Right renal pelvis (tissue), 4 donors: ENCODE results near the gene UGGT1. TPM values are rescaled to one million over a fixed set of nuclear protein-coding genes. Genes with fewer than 3 reads are reported as not detected.

Experiments
- DNase-seq, 4 donors: peaks; one replicate each; pipeline ENCODE4 v3.0.0-alpha.2; 2013; ENCODE audit warnings: low read depth in 4 of 4, low spot score in 3 of 4, missing footprints in 1 of 4
- polyA plus RNA-seq, 4 donors: library from polyadenylated mRNA; unstranded; fragments of 120-200 nt; gene quantifications; one replicate each; pipeline ENCODE4 v1.2.1, GENCODE V29; 2013; ENCODE audit not compliant: insufficient read length in 4 of 4

The UGGT1 gene, protein sequence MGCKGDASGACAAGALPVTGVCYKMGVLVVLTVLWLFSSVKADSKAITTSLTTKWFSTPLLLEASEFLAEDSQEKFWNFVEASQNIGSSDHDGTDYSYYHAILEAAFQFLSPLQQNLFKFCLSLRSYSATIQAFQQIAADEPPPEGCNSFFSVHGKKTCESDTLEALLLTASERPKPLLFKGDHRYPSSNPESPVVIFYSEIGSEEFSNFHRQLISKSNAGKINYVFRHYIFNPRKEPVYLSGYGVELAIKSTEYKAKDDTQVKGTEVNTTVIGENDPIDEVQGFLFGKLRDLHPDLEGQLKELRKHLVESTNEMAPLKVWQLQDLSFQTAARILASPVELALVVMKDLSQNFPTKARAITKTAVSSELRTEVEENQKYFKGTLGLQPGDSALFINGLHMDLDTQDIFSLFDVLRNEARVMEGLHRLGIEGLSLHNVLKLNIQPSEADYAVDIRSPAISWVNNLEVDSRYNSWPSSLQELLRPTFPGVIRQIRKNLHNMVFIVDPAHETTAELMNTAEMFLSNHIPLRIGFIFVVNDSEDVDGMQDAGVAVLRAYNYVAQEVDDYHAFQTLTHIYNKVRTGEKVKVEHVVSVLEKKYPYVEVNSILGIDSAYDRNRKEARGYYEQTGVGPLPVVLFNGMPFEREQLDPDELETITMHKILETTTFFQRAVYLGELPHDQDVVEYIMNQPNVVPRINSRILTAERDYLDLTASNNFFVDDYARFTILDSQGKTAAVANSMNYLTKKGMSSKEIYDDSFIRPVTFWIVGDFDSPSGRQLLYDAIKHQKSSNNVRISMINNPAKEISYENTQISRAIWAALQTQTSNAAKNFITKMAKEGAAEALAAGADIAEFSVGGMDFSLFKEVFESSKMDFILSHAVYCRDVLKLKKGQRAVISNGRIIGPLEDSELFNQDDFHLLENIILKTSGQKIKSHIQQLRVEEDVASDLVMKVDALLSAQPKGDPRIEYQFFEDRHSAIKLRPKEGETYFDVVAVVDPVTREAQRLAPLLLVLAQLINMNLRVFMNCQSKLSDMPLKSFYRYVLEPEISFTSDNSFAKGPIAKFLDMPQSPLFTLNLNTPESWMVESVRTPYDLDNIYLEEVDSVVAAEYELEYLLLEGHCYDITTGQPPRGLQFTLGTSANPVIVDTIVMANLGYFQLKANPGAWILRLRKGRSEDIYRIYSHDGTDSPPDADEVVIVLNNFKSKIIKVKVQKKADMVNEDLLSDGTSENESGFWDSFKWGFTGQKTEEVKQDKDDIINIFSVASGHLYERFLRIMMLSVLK (N-terminal part only)
- 10 to 100 TPM; 35.3 to 39.0 (median 36.5) TPM for polyA plus RNA-seq

DNA sequence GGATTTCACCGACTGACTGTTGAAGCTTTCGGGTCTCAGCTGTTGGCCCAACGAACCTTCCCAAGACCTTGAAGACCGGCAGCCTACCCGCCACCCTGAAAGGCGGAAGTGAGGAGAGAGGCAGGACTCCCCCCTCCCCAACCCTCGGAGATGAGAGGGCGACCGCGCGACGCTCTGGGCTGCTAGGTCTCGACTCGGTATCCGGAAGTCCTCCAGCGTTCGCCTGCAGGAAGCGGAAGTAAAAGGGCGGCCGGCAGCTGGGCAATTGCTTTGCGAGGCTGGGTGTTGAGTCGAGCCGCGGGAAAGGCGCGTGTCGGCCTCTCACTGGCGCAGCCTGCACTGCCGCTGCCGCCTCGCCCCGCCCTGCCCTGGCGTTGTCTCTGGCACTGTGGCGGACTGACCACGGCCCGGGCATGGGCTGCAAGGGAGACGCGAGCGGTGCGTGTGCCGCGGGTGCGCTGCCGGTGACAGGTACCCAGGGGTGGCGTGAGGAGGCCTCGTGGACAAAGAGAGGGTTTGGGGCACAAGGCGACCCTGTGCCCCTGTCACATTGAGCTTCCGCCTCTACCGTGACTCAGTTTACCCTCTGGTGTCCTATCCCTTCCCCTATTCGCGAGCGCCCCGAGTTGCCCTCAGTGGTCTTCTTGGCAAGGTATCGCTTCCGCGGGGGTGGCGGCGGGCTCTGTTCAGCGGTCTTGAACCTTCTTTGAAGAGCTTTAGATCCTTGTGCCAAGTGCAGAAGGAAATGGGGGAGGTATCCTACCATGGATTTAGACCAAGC lies at the start of gene UGGT1:
UGGT1 (plus strand) TSS at position 256 of the 781 bp plus-strand sequence; CDS start at position 414, 158 bp downstream.
- peak; percentile 91 to 95 (median 92) for DNase-seq

DNA sequence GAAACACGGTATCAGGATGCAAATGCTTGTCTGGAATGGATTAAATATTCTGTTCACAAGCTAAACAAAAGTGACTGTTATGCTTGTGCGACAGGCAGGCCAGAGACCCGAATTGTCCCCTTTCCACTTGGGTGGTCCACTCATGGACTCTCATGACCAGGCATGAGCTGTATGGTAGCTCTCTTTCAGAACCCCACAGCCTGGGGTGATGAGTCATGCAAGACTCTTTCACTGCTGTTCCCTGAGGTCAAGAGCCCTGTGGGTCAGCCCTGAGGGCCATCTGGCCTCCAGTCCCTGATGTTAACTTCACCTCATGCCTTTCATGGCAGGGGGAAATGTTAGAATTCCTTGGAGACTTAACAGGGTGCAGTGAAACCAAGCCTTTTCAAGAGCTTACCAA lies 49.4 kb upstream of the UGGT1 start:
- DNase-seq: no peak

DNA sequence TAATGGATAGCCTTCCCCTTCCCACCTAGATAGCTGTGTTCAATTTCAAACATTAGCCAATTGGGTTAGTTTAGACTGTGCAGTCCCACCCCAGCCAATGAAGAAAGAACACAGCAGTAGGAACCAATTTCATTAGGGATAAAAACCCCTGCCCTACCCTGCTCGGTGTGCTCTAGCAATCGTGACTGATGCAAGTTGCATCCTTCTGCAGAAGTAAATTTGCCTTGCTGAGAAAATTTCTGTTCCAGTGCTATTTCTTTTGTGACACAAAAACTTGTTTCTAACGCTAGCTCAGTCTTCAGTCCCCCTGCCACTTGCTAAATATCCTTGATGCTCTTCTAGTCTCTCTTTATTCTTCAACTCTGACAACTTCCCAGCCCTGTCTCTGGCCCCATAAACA lies 48.0 kb upstream of the UGGT1 start:
- DNase-seq: no peak

DNA sequence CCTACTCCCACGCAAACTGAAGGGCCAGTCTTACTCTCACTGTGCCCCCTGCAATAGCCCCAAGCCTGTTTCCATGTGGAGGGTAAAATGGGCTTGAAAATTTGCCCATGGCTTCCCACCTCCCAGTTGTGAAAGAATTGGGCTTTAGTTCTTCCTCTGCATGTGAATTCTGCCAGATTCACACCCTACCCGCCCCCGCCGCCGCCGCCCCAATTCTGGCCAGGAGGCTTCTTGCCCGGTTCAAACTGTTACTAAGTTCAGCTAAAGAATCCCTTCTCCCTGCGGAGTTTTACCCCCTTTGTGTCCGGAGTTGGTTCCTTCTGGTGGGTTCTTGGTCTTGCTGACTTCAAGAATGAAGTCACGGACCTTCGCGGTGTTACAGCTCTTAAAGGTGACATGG lies 37.7 kb upstream of the UGGT1 start:
- DNase-seq: no peak

DNA sequence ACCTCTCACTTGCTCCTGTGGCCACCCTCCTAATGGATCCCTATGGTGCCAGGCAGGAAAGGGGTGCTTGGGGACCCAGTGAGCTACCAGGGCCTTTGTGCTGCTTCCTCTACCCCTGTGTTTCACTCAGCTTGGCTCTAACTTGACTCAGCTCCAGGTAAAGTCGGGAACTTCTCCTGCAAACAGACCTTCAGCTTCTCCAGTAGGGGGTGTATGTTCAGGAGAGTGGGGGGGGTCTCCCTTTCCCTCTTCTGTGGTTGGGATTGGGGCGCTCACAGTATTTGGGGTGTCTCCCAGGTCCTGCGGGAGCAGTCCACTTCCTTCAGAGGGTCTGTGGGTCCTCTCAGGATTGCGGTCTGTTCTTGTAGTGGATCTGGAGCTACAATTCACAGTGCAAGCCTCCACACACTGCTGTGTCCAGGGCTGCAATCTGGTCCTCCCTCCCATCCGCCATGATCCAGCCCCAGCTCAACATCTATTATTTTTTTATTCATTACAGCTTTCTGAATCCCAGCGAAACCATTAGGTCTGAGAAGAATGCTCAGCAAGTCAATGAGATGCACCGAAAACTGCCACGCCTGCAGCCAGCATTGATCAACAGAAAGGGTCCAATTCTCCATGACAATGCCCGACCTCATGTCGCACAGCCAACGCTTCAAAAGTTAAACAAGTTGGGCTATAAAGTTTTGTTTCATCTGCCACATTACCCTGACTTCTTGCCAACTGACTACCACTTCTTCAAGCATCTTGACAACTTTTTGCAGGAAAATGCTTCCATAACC lies 36.7 kb upstream of the UGGT1 start:
- no peak for DNase-seq

DNA sequence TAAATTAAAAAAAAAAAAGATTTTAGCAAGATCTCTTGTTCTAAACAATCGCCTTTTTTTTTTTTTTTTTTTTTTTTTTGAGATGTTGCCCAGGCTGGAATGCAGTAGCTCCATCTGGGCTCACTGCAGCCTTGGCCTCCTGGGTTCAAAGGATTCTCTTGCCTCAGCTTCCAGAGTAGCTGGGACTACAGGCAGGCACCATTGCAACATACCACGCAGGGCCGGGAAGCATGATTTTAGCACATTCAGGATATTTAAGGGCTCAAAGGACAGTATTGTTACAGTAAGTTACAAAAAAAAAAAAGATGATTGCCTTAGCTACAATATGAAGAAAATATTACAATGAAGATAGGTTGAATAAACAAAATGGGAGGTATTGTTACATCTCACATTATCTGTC lies 33.7 kb upstream of the UGGT1 start:
- DNase-seq: no peak

DNA sequence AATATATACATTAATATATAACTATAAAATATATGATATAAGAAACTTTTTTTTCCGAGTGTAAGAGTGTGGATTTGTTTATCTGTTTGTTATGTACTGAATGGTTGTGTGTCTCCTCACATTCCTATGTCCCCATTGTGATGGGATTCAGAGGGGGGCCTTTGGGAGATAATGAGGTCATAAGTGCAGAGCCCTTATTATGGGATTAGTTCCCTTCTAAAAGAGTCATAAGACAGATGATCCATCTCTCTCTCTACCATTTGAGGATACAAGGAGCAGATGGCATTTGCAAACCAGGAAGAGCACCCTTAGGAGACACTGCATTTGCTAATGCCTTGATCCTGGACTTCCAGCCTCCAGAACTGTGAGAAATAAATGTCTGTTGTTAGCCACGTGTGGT lies 32.9 kb upstream of the UGGT1 start:
- no peak for DNase-seq

DNA sequence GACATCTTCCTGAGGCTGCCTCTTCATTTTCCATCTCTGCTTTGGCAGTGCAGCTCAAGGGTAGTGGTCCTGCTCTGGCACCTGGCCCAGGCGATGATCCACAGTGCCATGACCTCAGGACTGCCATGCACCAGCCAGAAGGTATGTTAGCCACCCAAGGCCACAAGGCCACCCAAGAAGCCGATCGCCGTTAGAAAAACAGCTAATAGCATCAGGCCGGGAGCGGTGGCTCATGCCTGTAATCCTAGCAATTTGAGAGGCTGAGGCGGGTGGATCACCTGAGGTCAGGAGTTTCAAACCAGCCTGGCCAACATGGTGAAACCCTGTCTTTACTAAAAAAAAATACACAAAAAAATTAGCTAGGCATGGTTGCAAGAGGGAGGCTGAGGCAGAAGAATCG lies 28.4 kb upstream of the UGGT1 start:
- DNase-seq: no peak

DNA sequence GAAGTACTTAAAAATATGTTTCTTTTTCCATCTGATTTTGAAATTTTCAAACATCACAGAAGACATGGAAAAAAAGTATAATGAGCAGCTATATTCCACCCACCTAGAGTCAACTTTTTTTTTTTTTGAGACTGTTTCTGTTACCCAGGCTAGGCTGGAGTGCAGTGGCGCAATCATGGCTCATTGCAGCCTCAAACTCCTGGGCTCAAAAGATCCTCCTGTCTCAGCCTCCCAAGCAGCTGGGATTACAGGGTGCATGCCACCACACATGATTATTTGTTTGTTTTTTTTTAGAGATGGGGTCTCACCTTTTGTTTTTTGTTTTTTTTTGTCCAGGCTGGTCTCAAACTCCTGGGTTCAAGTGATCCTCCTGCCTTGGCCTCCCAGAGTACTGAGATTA lies 26.6 kb upstream of the UGGT1 start:
- DNase-seq: no peak

DNA sequence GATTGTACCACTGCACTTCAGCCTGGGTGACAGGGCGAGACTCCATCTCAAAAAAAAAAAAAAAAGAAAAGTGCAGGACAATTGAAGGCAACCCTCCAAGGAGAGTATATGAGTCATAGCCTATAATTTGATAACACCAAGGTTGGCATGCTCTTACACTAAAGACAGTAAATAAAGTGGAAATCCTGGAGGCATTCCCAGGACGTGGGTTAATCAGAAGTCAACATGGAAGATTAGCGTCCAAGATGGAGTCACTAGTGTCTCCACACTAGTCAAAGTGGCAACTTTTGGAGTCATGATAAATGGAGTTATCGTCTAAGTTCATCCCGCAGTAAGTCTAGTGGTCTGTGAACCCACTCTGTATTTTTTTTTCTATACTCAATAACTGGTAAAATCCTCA lies 21.2 kb upstream of the UGGT1 start:
- DNase-seq: no peak

DNA sequence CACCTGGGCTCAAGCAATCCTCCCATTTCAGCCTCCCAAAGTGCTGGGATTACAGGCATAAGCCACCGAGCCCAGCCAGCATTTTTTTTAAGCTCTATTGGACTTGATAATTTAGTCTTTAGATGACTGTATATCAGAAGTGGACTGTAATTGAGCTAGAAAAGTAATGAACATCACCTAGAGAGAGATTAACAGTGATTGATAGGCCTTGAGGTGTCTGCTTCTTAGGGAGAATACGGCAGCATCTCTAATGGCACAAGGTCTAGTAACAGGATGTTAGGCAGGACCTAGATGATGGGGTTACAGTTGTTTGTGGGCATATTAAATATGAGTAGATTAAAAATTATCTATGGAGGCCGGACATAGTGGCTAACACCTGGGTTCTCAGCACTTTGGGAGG lies 17.7 kb upstream of the UGGT1 start:
- DNase-seq: no peak

DNA sequence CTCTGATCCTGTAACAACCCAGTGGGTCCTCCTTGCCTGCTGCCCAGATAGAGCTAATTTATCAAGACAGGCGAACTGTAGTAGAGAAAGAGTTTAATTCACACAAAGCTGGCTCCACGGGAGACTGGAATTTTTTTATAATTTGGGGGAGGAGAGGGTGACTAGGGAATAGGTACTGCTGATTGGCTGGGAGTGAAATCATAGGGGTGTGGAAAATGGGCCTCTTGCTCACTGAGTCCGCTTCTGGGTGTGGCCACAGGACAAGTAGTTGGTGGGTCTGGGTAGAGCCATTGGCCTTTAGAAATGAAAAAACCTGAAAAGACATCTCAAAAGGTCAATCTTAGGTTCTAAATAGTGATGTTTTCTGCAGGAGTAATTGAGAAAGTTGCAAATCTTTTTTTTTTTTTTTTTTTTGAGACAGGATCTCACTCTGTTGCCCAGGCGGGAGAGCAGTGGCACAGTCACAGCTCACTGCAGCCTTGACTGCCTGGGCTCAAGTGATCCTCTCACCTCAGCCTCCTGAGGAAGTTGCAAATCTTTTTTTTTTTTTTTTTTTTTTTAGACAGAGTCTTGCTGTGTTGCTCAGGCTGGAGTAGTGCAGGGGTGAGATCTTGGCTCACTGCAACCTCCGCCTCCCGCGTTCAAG lies 14.4 kb upstream of the UGGT1 start:
- no peak for DNase-seq

DNA sequence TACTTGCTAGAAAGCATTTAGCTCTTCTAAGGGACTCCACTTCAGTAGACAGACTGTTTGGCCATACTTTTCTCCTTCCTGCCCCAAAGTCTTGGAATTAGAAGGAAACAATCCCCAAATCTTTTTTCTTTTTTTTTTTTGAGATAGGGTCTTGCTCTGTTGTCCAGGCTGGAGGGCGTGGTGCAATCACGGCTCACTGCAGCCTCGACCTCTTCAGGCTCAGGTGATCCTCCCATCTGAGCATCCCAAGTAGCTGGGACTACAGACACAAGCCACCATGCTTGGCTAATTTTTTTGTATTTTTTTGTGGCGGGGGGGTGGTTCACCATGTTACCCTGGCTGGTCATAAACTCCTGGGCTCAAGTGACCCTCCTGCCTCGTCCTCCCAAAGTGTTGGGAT lies 6.2 kb upstream of the UGGT1 start:
- no peak for DNase-seq

DNA sequence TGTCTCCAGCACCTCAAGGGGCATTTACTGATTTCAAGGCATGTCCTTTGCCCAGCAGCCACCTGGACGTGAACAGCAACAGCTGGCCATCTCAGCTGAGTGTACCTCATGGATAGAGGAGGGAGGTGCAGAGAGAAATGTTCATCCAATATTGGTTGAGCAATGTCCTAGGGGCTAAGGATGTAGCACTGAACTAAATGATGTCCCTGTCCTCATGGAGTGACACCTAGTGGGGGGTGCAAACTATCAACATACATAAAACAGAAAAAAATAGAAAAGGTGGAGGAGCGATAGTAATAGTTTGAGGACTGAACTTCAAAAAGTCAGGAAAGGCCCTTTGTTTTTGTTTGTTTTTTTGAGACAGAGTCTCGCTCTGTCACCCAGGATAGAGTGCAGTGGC lies 4.8 kb upstream of the UGGT1 start:
- no peak for DNase-seq

DNA sequence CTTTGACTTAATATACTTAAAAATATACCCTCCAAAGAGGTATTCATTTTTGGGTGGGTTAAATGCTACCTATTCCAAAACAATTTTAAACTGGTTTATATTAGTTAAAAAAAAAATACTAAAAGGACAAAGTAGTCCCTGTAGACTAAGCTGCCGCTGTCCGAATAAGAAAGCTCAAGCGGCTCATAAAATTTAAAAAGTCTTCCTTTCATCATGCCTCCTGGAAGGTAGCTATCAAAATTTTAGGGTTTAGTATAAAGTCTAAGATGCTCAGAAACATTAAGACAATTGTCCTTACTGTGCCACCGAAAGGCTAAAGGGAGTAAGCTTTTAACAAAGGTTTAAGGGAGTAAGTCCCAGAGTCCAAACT lies 440 bp upstream of the UGGT1 start:
- DNase-seq: no peak

DNA sequence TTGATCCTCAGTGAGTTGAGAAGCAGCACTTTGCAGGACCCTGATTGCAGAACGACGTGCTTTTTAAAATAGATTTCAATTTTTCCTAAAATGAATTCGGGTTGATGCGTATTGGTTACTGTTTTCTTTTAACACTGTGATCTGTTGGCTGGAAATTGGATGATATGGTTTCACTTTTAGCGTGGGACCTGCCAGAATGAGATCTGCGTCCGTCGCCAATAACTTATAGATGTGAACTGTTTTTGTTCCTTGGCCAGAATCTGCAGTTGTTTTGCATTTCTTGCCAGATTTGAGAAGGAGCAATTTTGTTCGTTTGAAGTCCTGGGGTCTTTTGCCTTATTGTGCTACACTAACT lies 703 bp downstream of the UGGT1 start:
- DNase-seq: no peak

DNA sequence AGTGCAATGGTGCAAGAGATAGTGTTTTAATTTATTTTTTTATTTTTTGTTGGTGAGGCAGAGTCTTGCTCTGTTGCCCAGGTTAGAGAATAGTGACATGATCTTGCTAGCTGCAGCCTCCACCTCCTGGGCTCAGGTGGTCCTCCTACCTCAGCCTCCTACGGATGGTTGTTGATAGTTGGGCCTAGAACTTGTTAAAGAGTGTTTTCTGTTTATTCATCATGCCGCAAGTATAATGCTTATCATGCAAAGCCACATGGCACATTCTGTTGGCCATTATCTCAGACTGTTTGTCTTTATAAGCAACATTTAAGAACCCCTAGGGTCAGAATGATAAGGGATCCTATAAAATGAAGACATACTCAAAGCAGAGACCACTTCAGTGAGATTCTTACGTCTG lies 1.7 kb downstream of the UGGT1 start:
- DNase-seq: no peak

DNA sequence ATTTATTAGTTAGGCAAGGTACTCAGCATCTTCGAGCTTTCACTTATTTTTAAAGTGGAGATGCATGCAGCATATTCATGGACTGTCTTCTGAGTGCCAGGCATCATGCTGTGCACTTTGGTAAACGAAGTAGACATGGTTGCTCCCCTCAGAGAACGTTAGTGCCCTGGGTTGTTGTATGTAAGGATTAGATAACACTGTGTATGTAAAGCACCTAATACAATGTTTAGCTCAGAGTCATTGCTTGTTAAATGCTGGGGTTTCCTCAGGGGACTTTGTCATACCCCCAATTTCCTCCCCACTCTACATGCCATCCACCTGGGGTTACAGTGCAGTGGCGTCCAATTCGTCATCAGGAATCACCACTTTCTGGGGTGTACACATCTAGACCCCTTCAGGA lies 2.8 kb downstream of the UGGT1 start:
- no peak for DNase-seq

DNA sequence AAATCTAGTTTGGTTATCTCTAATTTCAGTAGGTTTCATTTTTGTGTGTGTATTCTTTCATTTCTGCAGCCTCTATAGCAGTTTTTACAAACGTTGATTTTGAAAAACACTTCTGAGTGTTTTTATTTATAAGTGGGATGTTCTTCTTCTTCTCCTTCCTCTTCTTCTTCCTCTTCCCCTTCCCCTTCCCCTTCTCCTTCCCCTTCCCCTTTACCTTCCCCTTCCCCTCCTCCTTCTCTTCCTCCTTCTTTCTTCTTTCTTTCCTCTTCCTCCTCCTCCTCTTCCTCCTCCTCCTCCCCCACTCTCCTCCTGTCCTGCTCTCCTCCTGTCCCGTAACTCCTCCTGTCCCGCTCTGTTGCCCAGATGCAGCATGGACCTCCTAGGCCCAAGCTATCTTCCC lies 4.2 kb downstream of the UGGT1 start:
- no peak for DNase-seq
